ENCODE data around the gene C10orf53.

GRCh38 chr10:49656845-49657493, 22.5 kb upstream of the C10orf53 start:
- TF ChIP-seq CTCF (IDR thresholded peaks at IDR 0.05; ENCODE audit: poor library complexity) (no peak), EZH2 (IDR thresholded peaks at IDR 0.05; ENCODE audit: borderline replicate concordance) (no peak), EZH2phosphoT487 (IDR thresholded peaks at IDR 0.05; ENCODE audit: low read depth, severe bottlenecking, unreplicated experiment) (no peak)

All from hepatocyte (in vitro differentiated cells).